ENCODE data around the gene TPCN1. TPM values are rescaled to one million over a fixed set of nuclear protein-coding genes. Genes with fewer than 3 reads are reported as not detected.
A peak's percentile ranks its signal among the peaks of the same experiment; 100 is the strongest.

TPCN1 gene
- total and polyA plus RNA-seq, 2 of the 13 experiments (the other 11 are each of a cell fraction or from before 2014, with no cell fraction given), result 8.0 to 26.8 TPM

GRCh38 chr12:113246478-113247122 is 25.3 kb downstream of the TPCN1 start (continued):
- TF ChIP-seq ZMAT3 (CRISPR knock-in tag; conservative IDR thresholded peaks at IDR 0.05) (no peak), KDM5A (IDR thresholded peaks at IDR 0.05; ENCODE audit: borderline replicate concordance, low read length) (no peak), AGO1 (IDR thresholded peaks at IDR 0.05; ENCODE audit: low read depth, low read length, poor library complexity, severe bottlenecking) (no peak), RARG (CRISPR knock-in tag; IDR thresholded peaks at IDR 0.05; ENCODE audit: low read depth) (no peak), ZNF343 (CRISPR knock-in tag; IDR thresholded peaks at IDR 0.05) (no peak), ZNF234 (CRISPR knock-in tag; conservative IDR thresholded peaks at IDR 0.05) (no peak), TGIF2 (CRISPR knock-in tag; IDR thresholded peaks at IDR 0.05) (0 out of 2 replicates have a peak, but pooled peaks have one; percentile 37), USF2 (IDR thresholded peaks at IDR 0.05; ENCODE audit: low read depth, low read length) (no peak), USF2 (CRISPR knock-in tag; IDR thresholded peaks at IDR 0.05; ENCODE audit: borderline replicate concordance) (no peak), ZNF224 (CRISPR knock-in tag; IDR thresholded peaks at IDR 0.05) (no peak), ASH2L (IDR thresholded peaks at IDR 0.05; ENCODE audit: insufficient read length, low read depth, low read length) (no peak), ZBTB21 (CRISPR knock-in tag; IDR thresholded peaks at IDR 0.05) (no peak), SAP130 (CRISPR knock-in tag; IDR thresholded peaks at IDR 0.05; ENCODE audit: low read depth) (peak; percentile 49), ZKSCAN1 (IDR thresholded peaks at IDR 0.05; ENCODE audit: low read length) (no peak), ZNF781 (CRISPR knock-in tag; IDR thresholded peaks at IDR 0.05; ENCODE audit: borderline replicate concordance, not compliant biosample characterization) (no peak), AFF4 (CRISPR knock-in tag; IDR thresholded peaks at IDR 0.05) (no peak), ZSCAN21 (CRISPR knock-in tag; IDR thresholded peaks at IDR 0.05; ENCODE audit: borderline replicate concordance) (no peak), ZNF235 (CRISPR knock-in tag; IDR thresholded peaks at IDR 0.05; ENCODE audit: borderline replicate concordance) (no peak), SP2 (CRISPR knock-in tag; IDR thresholded peaks at IDR 0.05) (no peak)
- TF ChIP-seq, protein P1, sequence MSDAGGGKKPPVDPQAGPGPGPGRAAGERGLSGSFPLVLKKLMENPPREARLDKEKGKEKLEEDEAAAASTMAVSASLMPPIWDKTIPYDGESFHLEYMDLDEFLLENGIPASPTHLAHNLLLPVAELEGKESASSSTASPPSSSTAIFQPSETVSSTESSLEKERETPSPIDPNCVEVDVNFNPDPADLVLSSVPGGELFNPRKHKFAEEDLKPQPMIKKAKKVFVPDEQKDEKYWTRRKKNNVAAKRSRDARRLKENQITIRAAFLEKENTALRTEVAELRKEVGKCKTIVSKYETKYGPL (CRISPR knock-in tag; IDR thresholded peaks at IDR 0.05), result no peak
- TF ChIP-seq, protein P2, sequence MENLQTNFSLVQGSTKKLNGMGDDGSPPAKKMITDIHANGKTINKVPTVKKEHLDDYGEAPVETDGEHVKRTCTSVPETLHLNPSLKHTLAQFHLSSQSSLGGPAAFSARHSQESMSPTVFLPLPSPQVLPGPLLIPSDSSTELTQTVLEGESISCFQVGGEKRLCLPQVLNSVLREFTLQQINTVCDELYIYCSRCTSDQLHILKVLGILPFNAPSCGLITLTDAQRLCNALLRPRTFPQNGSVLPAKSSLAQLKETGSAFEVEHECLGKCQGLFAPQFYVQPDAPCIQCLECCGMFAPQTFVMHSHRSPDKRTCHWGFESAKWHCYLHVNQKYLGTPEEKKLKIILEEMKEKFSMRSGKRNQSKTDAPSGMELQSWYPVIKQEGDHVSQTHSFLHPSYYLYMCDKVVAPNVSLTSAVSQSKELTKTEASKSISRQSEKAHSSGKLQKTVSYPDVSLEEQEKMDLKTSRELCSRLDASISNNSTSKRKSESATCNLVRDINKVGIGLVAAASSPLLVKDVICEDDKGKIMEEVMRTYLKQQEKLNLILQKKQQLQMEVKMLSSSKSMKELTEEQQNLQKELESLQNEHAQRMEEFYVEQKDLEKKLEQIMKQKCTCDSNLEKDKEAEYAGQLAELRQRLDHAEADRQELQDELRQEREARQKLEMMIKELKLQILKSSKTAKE (CRISPR knock-in tag; IDR thresholded peaks at IDR 0.05; ENCODE audit: borderline replicate concordance), result peak; percentile 38; the same call in 1 of the 2 replicates
